Astrocyte of the spinal cord (primary cell): ENCODE data around the gene IL22RA2.

Experiments used
- DNase-seq: peaks from one replicate; pipeline ENCODE4 v3.0.0; 2011; ENCODE audit warnings: low read depth, low spot score
- H3K4me3 ChIP-seq: 2 replicates; pipeline ENCODE4 v1.5.1; 2011; ENCODE audit warnings: low read depth, mild to moderate bottlenecking, low read length, moderate library complexity
- in situ Hi-C: cut with HindIII; loops from 2 replicates; pipeline ENCODE4 v1.10.0; 2017; ENCODE audit warnings: low sequenced_read_pairs
- TF ChIP-seq, protein P1 (sequence below): IDR thresholded peaks from 2 replicates; pipeline ENCODE4 v1.5.1; 2012; ENCODE audit warnings: low read depth, mild to moderate bottlenecking, low read length, inconsistent platforms

Gene IL22RA2

DNA sequence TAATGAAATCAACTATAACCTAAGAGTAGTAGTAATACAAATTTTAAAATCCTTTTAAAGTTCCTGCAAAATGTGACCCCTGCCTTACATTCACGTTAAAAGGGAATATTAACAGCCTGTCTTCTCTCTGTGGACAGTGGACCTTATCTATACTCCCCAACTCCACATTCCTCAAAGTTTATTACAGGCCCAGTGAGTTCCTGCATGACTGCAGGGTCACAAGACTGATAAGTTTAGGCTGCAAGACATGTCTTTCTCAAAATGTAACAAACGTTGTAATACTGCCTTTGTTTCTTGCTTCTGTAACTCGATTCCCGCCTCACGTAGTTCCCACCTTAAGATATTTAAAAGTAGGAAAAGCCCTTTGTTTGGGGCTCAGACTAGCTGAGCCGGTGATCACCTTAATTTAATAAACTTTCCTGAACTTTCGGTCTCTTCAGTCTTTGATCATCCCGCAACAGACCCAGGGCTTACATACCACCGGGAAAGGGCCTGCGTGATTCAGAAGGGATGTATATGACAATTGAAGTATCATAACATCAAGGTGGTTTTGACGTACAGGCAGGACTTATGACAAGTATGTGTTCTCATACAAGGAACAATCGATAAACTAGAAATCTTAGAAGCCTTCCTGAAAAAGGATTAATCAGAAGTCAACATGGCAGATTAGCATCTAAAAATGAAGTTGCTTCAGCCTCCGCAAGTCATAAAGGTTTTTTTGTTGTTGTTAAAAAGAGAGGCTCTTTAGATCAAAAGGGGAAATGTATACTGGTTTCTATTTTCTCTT lies 3.0 kb downstream of the IL22RA2 start:
- in situ Hi-C loops: no loop called here
- TF ChIP-seq, protein P1, sequence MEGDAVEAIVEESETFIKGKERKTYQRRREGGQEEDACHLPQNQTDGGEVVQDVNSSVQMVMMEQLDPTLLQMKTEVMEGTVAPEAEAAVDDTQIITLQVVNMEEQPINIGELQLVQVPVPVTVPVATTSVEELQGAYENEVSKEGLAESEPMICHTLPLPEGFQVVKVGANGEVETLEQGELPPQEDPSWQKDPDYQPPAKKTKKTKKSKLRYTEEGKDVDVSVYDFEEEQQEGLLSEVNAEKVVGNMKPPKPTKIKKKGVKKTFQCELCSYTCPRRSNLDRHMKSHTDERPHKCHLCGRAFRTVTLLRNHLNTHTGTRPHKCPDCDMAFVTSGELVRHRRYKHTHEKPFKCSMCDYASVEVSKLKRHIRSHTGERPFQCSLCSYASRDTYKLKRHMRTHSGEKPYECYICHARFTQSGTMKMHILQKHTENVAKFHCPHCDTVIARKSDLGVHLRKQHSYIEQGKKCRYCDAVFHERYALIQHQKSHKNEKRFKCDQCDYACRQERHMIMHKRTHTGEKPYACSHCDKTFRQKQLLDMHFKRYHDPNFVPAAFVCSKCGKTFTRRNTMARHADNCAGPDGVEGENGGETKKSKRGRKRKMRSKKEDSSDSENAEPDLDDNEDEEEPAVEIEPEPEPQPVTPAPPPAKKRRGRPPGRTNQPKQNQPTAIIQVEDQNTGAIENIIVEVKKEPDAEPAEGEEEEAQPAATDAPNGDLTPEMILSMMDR: no peak
- no peak for DNase-seq
- no peak overlapping the region for H3K4me3 ChIP-seq

GRCh38 chr6:137167702-137168377 lies 5.6 kb downstream of the IL22RA2 start:
- in situ Hi-C loops: no loop called here
- TF ChIP-seq, protein P1: no peak
- DNase-seq: no peak
- H3K4me3 ChIP-seq: no peak overlapping the region

DNA sequence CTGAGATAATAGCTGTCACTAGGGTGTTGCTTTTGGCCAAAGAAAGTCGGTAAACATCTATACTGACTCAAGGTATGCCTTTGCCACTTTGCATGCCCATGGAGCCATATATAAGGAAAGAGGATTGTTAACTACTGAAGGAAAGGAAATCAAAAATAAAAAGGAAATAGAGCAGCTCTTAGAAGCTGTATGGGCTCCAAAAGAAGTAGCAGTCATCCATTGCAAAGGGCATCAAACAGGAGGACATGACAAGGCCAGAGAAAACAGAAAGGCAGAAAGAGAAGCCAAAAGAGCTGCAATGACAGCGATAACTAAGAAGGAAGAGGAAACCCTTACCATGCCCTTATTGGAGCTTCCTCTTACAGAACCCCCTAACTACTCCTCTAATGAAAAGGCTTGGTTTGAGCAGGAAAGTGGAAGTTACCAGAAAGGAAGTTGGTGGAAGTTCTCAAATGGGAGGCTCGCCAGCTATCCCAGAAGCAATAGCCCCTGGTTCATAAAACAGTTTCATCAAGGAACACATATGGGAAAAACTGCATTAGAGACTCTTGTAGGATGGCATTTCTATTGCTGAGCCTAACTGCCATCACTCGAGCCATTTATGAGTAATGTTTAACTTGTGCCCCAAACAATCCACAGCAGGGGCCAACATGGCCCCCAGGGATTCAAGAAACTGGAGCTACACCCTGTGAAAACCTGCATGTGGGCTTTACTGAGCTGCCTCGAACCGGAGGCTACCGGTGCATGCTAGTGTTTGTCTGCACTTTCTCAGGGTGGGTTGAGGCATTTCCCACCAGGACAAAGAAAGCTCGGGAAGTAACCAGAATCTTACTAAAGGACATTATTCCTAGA lies 7.0 kb downstream of the IL22RA2 start:
- TF ChIP-seq, protein P1: no peak
- DNase-seq: no peak
- in situ Hi-C loops: no loop called here
- no peak overlapping the region for H3K4me3 ChIP-seq

- DNase-seq: no peak
- no peak overlapping the region for H3K4me3 ChIP-seq
- in situ Hi-C loops: no loop called here
- TF ChIP-seq, protein P1: no peak
Measured at GRCh38 chr6:137165375-137166246, 7.8 kb downstream of the IL22RA2 start.

DNA sequence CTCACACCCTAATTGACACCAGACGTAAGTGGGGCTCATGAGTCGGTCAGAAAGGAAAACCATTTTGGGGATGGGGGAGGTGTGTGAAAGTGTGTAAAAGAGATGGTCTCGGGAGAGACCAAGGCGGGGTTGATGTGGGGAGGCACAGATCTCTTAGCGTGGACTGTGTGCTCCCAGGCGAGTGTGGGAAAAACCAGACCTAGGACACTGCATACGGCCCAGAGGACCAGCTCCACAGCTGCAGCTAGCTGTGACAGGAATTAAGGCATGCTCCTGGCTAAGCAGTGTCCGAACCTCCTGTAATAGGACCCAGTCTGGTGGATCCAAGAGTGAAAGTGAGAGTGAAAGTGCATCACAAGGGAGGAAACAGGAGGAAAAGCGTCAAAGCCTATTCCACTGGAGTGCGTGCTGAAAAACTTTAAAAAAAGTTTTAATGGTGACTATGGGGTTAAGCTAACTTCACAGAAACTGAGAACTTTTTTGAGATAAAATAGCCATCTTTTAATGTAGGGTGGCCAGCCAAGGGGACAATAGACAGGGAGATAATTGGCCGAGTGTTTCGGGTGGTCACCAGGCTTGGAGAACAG lies 9.6 kb downstream of the IL22RA2 start:
- DNase-seq: no peak
- TF ChIP-seq, protein P1: no peak
- in situ Hi-C loops: no loop called here
- H3K4me3 ChIP-seq: no peak overlapping the region
